ENCODE measurements around the gene KDM6B. TPM values are rescaled to one million over a fixed set of nuclear protein-coding genes. Genes with fewer than 3 reads are reported as not detected.

KDM6B gene
- total RNA-seq, 2 experiments from 2014 or later: 65.4 to 77.7 TPM

DNA sequence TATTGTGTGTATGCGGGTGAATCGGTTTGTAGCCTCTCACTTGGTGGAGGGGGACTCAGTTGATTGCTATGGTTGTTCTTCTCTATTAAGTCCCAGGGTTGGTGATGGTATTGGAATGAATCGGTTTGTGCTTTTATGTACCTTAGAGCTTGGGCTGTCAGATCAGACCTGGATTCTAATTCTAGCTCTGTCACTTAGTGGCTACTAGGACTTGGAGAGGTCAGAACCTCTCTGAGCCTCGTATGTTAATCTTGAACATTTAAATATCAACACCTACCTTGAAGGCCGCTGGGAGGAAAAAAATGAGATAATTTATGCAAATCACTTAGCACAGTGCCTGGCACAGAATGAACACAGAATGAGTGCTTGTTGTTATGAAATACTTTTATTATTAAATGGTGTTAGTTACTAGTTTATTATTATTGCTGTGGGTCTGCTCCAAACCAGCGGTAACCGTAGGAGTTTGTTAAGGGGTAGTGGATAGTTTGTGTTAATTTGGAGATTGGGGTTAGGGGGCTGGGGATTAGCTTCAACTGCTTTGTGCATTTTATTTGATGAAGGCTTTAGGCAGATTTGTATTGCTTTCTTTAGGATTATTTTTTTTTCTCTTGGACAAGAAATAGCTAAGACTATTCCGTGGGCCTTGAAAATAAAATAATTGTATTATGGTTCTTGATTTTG is 3.5 kb downstream of the KDM6B start:
- ChIA-PET POLR2A (interaction anchor here (0.9 kb wide), 1 partner anchor 20 kb away, joined by 3 read pairs; the partner anchor contains the start of gene NAA38), CTCF (interaction anchor here (0.8 to 1.6 kb wide), 8 partner anchors 12 to 236 kb away, joined by 3 to 6 read pairs (median 4); partner anchors contain the start of genes NAA38 and TP53)

DNA sequence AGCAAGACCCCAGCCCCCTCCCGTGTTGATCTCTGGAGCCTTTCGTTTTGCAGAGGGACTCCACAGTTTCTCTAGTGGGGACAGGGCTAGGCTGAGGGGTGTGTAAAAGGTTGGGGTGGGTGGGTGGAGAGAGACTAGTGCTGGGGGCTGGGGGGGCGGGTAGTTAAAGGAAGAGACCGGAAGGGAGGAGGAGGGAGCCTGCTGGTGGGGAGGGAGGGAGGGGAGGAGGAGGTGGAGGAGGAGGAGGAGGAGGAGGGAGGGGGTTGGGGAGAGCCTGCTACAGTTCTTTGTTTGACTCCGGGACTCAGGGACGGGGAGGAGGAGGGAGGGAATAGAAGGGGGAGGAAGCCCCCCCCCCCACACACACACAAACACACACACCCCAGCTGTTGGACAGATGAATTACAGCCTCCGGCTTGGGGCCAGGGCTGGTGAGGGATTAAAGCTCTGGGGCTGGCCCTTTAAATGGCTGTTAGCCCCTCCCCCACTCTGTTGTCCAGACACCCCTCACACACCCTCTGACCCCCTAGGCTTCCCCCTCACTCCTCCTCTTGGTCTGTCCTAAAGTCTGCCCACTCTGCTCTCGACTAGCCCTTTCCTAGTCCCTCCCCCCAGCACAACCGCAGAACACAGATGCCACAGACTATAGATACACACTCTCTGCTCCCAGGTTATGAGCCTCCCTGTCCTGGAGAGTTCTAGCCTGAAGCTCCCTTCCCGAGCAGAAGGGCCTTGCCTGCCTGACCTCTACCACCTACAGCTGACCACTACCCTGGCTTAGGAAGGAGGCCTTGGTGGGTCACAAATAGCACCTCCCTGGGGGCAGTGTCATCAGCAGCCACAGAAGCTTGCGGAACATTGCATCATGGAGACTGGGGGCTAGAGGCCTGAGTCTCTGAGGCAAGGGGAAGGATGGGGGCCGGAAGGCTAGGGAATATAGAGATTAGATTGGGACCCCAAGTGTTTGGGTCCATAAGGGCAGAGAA is 4.4 kb downstream of the KDM6B start:
- CTCF ChIA-PET: interaction anchor here (0.8 to 1.6 kb wide), 4 partner anchors 15 to 235 kb away, joined by 3 to 5 read pairs (median 4); partner anchors contain the start of gene NAA38
- POLR2A ChIA-PET: interaction anchor here (0.6 kb wide), 1 partner anchor 1714 kb away, joined by 6 read pairs; no protein-coding TSS in a partner anchor

DNA sequence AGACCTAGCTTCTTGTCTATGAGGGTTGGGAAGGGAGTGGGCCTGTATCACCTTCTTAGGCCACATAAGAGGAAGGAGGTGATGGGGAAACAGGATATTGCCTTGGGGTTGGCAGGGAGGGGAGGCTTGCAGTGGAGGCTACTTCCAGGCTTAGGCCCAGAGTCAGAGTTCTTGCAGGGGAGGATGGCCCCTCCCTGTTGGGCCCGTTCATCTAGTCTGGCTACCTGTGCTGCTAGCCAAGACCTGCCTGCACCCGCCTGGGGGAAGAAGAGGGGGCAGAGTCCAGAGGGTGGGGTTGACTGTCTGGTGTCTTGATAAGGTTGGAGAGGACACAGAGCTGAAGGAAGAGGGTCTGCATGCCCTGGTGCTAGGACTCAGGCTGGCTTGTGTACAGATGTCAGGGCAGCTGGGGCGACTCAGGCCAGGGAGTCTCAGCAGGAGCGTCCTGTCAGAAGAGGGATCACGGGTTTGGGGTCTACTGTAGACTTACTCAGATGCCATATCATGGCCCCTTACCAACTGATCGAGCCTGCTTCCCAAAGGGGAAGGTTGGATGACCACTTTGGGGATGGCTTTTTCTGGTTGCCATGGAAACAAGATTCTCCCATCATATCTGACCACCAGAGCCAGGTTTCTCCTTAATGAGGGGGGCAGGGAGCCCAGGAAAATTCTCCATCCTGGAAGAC is 5.3 kb downstream of the KDM6B start:
- CTCF ChIA-PET: interaction anchor here (1.4 kb wide), 1 partner anchor 153 kb away, joined by 4 read pairs; no protein-coding TSS in a partner anchor
- POLR2A ChIA-PET: interaction anchor here (0.6 kb wide), 1 partner anchor 1713 kb away, joined by 6 read pairs; no protein-coding TSS in a partner anchor

DNA sequence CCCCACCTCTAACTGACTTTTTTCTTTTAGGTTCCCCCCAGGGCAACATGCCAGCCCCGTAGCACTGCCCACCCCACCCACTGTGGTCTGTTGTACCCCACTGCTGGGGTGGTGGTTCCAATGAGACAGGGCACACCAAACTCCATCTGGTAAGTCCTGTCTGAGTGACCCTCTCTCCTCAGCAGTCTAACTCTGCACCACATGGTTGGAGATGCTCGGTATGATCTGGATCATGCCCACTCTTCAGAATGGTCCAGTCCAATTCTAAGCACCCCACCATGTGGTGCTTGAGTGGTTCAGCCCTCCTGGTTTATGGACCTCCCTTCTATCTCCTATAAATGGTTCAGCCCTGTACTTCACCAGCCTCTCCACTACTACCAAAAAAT is 5.9 kb downstream of the KDM6B start:
- POLR2A ChIA-PET: no interaction called here
- CTCF ChIA-PET: interaction anchor here (1.4 kb wide), 1 partner anchor 149 kb away, joined by 3 read pairs; no protein-coding TSS in a partner anchor

DNA sequence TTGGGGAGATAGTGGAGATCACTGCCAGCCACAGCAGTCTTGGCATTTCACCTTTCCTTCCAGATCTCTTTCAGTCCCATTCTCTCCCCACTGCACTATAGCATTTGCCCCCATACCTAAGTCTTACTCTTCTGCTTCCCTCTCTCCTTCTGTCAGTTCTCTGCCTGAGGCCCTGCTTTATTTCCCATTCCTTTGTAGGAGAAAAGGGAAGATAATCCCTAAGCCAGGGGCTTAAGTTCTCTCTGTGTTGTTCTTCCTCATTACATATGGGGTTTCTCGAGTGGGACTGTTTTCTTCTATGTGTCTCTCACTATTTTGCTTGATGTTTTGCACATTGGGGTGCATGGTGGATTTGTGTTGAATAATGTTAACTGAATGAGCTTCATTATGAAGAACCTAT is 6.4 kb downstream of the KDM6B start:
- POLR2A ChIA-PET: no interaction called here
- CTCF ChIA-PET: interaction anchor here (1.1 to 1.4 kb wide), 3 partner anchors 17 to 148 kb away, joined by 3 to 5 read pairs (median 4); partner anchors contain the start of gene NAA38

DNA sequence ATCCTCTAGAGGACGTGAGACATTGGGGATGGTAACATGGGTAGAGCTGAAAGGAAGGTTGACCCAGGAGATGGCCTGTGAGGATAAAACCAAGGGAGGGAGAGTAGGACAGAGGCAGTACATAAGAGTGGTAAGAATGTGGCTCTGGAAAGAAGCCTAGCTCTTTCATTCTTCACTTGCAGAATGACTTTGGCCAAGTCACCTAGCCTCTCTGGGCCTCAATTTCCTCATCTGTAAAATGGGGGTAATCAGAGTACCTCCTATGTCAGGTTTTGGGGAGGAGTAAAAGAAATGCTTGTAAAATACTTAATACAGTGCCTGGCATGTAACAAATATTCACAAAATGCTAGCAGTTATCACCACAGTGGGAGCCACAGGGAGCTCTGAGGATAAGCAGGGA is 6.9 kb downstream of the KDM6B start:
- ChIA-PET POLR2A (no interaction called here), CTCF (interaction anchor here (0.6 to 1.4 kb wide), 4 partner anchors 16 to 195 kb away, joined by 3 to 5 read pairs (median 4); partner anchors contain the start of gene NAA38)

DNA sequence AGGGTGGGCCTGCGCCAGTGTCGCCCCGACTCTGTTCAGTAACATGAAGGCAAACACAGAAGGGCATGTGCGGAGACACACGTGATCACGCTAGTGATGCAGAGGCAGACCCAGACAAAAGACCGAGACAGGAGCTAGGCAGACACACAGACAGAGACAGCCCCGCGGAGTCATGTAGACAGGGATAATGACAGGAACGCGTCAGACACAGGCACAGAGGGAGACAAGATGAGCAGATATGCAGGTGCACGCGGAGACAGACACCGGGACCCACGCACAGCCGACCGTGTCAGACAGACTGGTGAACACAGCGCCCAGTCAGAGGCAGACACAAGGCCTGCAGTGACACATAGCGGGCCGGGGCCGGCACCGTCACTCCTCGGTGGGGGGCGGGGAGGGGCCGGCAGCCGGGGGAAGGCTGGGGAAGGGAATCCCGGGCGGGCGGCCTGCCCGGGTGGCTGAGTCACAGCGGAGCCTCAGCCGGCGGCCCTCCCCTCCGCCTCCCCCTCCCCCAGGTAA is 7.4 kb downstream of the KDM6B start:
- POLR2A ChIA-PET: interaction anchor here (0.6 to 5.0 kb wide), 2 partner anchors 15 to 18 kb away, joined by 3 to 44 read pairs; partner anchors contain the start of genes NAA38 and TMEM88
- CTCF ChIA-PET: interaction anchor here (0.6 to 1.5 kb wide), 4 partner anchors 16 to 195 kb away, joined by 3 to 5 read pairs (median 4); partner anchors contain the start of gene NAA38

DNA sequence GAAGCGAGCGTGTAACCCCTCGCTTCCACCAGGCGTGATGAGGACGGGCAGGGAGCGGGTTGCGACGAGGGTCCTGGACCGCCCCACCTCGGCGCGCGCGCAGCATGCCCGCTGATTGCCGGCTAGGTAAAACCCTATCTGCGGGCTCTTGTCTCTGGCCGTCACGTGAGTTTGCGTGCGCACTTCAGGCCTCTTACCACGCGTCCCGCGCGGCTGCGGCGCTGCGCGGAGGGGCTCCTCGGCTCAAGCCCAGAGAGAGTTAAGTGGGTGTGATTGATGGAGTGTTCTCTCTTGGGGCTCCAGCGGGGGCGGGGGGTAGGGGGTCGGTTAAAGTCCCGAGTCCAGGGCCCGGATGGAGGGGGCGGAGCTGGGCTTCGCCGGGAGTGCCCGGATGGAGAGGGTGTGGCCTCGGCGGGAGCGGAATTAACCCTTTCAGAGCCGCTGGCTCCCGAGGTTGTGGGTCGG is 7.9 kb downstream of the KDM6B start:
- POLR2A ChIA-PET: interaction anchor here (0.6 to 5.0 kb wide), 4 partner anchors 14 to 155 kb away, joined by 3 to 44 read pairs (median 6); partner anchors contain the start of genes NAA38, TMEM88 and TP53
- CTCF ChIA-PET: interaction anchor here (1.5 kb wide), 1 partner anchor 15 kb away, joined by 4 read pairs; the partner anchor contains the start of gene NAA38

DNA sequence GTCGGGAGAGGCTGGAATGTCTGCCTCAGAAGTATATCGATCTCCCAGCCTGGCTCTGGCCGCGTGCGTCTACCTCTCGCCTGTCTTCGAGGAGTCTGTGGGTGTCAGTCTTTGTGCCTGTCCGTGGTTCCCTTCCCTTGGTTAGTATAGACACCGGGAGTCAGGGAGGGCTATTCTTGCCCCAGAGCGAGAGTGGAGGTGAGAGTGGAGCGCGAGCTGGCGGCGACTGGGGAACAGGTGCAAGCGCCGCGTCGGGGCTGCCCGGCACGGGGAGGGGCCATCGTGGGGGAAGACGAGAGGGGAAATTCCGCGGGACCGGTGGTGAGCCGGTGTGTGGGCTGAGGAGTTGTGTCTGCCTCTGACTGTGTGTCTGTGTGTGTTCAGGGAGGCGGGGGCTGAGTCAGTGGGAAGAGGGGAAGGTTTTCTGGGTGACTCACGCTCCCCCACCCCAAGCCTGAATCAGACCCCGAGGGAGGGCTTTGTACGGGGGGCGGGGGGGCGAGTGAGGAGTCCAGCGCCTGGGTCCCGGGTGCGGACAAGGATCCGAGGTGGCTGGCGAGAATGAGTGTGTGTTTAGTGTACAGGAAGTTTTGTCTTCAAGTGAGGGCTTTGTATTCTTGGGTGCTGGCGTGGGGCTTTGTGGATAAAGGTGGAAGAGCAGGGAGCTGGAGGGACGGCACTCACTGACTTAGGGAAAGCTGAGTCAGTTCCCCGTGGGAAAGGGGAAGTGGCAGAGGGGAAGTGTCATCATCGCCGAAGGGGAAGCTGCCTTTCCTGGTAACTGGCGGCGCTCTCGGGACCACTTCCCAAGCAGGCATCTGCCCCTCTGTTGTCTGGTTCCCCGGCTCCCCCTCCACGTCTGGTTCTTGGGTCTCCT is 8.6 kb downstream of the KDM6B start:
- CTCF ChIA-PET: interaction anchor here (0.5 to 4.0 kb wide), 3 partner anchors 9 to 222 kb away, joined by 3 to 42 read pairs (median 4); partner anchors contain the start of genes KDM6B and NAA38
- POLR2A ChIA-PET: interaction anchor here (0.8 to 5.0 kb wide), 4 partner anchors 9 to 155 kb away, joined by 3 to 44 read pairs (median 20); partner anchors contain the start of genes KDM6B, NAA38, TMEM88 and TP53

DNA sequence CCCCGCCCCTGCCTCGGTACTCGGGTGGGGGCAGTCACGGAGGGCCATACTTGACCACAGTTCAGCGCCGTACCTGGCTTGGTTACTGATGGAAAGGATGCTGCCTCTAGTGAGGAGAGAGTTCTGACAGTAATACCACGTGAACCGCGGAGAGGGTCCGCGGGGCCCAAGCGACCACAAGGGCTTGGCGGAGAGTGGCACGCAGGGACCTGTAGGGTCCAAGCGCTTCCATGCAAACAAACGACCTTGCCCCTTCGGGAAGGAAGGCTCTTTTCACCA is 9.2 kb downstream of the KDM6B start:
- ChIA-PET CTCF (interaction anchor here (0.5 to 4.0 kb wide), 3 partner anchors 10 to 223 kb away, joined by 3 to 42 read pairs (median 4); partner anchors contain the start of genes KDM6B and NAA38), POLR2A (interaction anchor here (1.8 to 5.0 kb wide), 3 partner anchors 9 to 156 kb away, joined by 8 to 44 read pairs (median 33); partner anchors contain the start of genes KDM6B, NAA38, TMEM88 and TP53)

DNA sequence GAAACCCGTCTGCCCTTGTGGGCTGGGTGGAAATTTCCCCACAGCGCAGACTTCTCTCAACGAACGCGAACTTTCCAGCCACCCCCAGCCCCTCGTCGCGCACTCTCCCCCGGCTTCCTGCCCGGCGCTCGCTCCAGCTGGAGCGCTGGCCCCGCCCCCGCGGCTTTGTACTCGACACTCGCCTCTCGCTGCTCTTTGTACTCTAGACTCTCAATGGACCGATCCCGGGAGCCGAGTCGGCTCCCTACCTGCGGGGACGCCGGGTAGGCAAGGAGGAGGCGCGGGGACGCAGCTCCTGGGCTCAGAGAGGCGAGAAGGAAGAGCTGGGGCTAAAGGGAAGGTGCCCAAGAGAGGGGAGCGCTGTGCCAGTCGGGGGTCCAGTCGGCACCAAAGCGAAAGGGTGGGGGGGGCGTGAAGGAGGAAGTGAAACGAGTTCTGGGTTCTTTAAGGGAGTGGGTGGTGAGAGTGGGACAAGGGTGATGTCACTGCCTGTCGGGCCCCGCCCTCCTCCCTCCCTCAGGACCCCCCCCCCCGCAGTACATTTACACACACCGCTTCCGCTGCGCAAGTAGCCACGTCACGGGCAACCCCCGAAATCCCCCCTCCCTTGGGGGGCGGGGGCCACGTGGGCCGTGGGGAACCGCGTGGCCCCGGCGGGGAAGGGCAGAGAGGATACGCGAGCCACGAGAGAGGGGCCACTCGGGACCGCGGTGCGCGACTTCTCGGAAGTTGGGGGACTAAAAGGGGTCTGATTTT is 9.7 kb downstream of the KDM6B start:
- ChIA-PET CTCF (interaction anchor here (0.5 to 4.0 kb wide), 2 partner anchors 10 to 224 kb away, joined by 3 to 42 read pairs; partner anchors contain the start of gene KDM6B), POLR2A (interaction anchor here (1.8 to 5.0 kb wide), 3 partner anchors 10 to 157 kb away, joined by 8 to 44 read pairs (median 33); partner anchors contain the start of genes KDM6B, NAA38, TMEM88 and TP53)

DNA sequence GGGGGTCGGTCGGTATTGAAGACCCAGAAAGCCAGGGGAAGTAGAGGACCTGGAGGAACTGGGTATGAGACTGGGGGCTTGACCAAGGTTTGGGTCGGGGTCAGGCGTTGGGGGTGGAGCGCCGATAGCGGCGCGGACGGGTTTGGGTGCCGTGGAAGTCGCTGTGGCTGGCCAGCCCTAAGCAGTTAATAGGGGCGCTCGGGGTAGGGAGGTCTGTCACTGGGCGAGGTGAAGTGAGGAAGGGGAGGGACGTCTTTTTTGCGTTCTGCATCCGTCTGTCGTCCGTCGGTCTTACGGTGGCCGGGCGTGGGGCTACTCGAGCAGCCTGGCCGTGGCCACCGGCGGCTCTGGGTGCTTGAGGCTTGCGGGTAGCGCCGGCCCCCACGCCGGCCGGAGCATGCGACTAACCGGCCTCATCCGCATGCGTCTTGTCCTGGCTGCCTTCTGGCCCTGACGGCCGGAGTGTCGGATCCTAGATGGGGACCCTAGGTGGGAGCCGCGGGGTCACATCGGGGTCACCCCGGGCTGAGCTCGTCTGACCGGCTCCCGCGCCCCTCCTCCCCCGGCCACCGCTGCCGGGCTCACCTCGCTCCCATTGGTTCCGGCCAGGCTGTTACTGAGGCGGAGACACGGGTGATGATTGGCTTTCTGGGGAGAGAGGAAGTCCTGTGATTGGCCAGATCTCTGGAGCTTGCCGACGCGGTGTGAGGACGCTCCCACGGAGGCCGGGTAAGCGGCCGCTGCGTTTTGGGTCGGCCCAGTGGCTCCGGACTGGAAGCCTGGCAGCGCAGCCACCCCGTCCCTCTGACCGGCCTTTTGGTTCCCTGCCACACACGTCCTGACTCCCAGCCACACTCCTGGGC is 10.5 kb downstream of the KDM6B start:
- CTCF ChIA-PET: interaction anchor here (1.0 to 4.0 kb wide), 6 partner anchors 11 to 41 kb away, joined by 3 to 42 read pairs (median 6); partner anchors contain the start of genes KDM6B and NAA38
- POLR2A ChIA-PET: interaction anchor here (1.4 to 5.0 kb wide), 3 partner anchors 9 to 12 kb away, joined by 3 to 44 read pairs (median 33); partner anchors contain the start of genes KDM6B, NAA38 and TMEM88

DNA sequence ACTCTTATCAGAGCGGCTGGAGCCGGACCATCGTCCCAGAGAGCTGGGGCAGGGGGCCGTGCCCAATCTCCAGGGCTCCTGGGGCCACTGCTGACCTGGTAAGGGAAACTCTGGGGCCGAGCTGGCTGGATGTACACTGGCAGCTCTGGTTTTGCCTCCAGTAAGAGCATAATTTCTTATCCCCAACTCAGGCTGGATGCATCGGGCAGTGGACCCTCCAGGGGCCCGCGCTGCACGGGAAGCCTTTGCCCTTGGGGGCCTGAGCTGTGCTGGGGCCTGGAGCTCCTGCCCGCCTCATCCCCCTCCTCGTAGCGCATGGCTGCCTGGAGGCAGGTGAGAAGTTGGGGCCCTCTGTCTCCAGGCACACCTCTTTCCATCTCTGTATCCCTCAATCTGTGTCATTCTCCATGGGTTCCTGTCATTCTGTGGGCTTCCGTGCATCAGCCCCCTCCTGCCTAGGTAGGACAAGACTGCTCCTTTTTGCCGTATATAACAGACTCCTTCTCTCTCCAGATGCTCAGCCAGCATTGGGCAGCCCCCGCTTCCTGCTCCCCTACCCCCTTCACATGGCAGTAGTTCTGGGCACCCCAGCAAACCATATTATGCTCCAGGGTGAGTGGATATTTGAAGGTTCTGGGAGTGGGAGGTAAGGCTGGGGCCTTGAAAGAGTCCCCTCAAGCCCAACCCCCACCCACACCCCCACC is 11.5 kb downstream of the KDM6B start:
- CTCF ChIA-PET: interaction anchor here (1.0 to 4.0 kb wide), 6 partner anchors 11 to 40 kb away, joined by 3 to 42 read pairs (median 6); partner anchors contain the start of genes KDM6B and NAA38

More for the DNA sequence above, 11.5 kb downstream of the KDM6B start:
- POLR2A ChIA-PET: interaction anchor here (1.4 to 5.0 kb wide), 3 partner anchors 8 to 11 kb away, joined by 3 to 44 read pairs (median 33); partner anchors contain the start of genes KDM6B, NAA38 and TMEM88

Data from activated CD8-positive, alpha-beta memory T cell treated with anti-CD3 and anti-CD28 coated beads for 36 hours (primary cell).